CD4-positive, alpha-beta memory T cell (primary cell): ENCODE results near the gene GAP43. TPM values are rescaled to one million over a fixed set of nuclear protein-coding genes. Genes with fewer than 3 reads are reported as not detected.

Source experiments
- CTCF ChIA-PET: fragments of 350-600 bp; sonication (Branson Sonifier 250); formaldehyde crosslinking; loops from one replicate; lab custom pipeline; 2021; ENCODE audit warnings: inconsistent platforms; ENCODE audit not compliant: partially characterized antibody; lab: Charles Lee
- POLR2A ChIA-PET: fragments of 350-600 bp; sonication (Branson Sonifier 250); formaldehyde crosslinking; loops from one replicate; lab custom pipeline; 2021; ENCODE audit not compliant: partially characterized antibody; lab: Charles Lee
- DNase-seq, 5 donors: peaks; one replicate each; pipeline versions ENCODE4 v3.0.0 to v3.0.0-alpha.2; 2020 to 2022; ENCODE audit warnings: mixed read lengths in 1 of 5
- H3K27ac ChIP-seq: one replicate; pipeline ENCODE4 v1.7.0; 2013; ENCODE audit warnings: low read depth, low read length
- H3K27me3 ChIP-seq: 2 replicates; pipeline ENCODE4 v1.7.0; 2013; ENCODE audit warnings: mild to moderate bottlenecking, low read length, moderate library complexity; ENCODE audit not compliant: insufficient read depth
- H3K36me3 ChIP-seq: 2 replicates; pipeline ENCODE4 v1.7.0; 2013; ENCODE audit warnings: mild to moderate bottlenecking, low read length, moderate library complexity; ENCODE audit not compliant: insufficient read depth
- H3K4me1 ChIP-seq: 2 replicates; pipeline ENCODE4 v1.7.0; 2013; ENCODE audit warnings: mild to moderate bottlenecking, low read length, moderate library complexity; ENCODE audit not compliant: insufficient read depth
- H3K4me3 ChIP-seq, 2 donors: one replicate each; pipeline ENCODE4 v1.7.0; 2013; ENCODE audit warnings: low read length in 2 of 2, mild to moderate bottlenecking in 1 of 2
- H3K9me3 ChIP-seq, 2 donors: one replicate each; pipeline ENCODE4 v1.7.0; 2013; ENCODE audit warnings: low read length in 2 of 2, control low read depth in 1 of 2; ENCODE audit not compliant: control insufficient read depth in 1 of 2
- H3K27ac Mint-ChIP-seq, 7 donors: one replicate each; pipeline ENCODE4 v1.8.0; 2020 to 2021; ENCODE audit warnings: mixed read lengths in 7 of 7, mild to moderate bottlenecking in 6 of 7, inconsistent platforms in 3 of 7, moderate library complexity in 3 of 7
- H3K27me3 Mint-ChIP-seq, 2 donors: one replicate each; pipeline ENCODE4 v1.8.0; 2020 to 2021; ENCODE audit warnings: mixed read lengths in 2 of 2
- H3K36me3 Mint-ChIP-seq, 2 donors: one replicate each; pipeline ENCODE4 v1.8.0; 2020 to 2021; ENCODE audit warnings: mixed read lengths in 2 of 2, inconsistent platforms in 1 of 2, mild to moderate bottlenecking in 1 of 2
- H3K4me1 Mint-ChIP-seq, 4 donors: one replicate each; pipeline ENCODE4 v1.8.0; 2020 to 2021; ENCODE audit warnings: mixed read lengths in 4 of 4, mild to moderate bottlenecking in 1 of 4
- H3K4me3 Mint-ChIP-seq, 8 donors: one replicate each; pipeline ENCODE4 v1.8.0; 2020 to 2021; ENCODE audit warnings: mixed read lengths in 8 of 8, mild to moderate bottlenecking in 7 of 8, moderate library complexity in 6 of 8, inconsistent platforms in 3 of 8
- H3K9me3 Mint-ChIP-seq, 8 donors: one replicate each; pipeline ENCODE4 v1.8.0; 2020 to 2021; ENCODE audit warnings: mixed read lengths in 8 of 8, mild to moderate bottlenecking in 5 of 8, inconsistent platforms in 3 of 8, moderate library complexity in 1 of 8
- intact Hi-C: fragments of 100-400 bp; cut with micrococcal nuclease; formaldehyde crosslinking; loops from one replicate; pipeline ENCODE4 v1.15.1; 2023
- polyA plus RNA-seq, 2 donors: library from polyadenylated mRNA; unstranded; fragments of 300-500 nt; fragmentation: Illumina TruSeq; gene quantifications; one replicate each; pipeline ENCODE4 v1.2.3, GENCODE V29; 2021
- total RNA-seq, 2 experiments: library from RNA; stranded (reverse); gene quantifications; one replicate each; pipeline ENCODE4 v1.2.3, GENCODE V29; 2021

Gene GAP43
- total and polyA plus RNA-seq, 4 experiments from 2014 or later, result not detected

GRCh38 chr3:115708540-115708939, 85.2 kb downstream of the GAP43 start:
- Histone ChIP-seq H3K36me3 (no peaks in the 10 kb centered on the region), H3K4me1 (no peaks in the 10 kb centered on the region), H3K4me3 (no peak overlapping the region), H3K27me3 (no peaks in the 10 kb centered on the region), H3K27ac (no peak overlapping the region), H3K9me3 (no peaks in the 10 kb centered on the region)
- ChIA-PET POLR2A (no interaction called here), CTCF (interaction anchor here (0.8 kb wide), 1 partner anchor 10 kb away, joined by 3 read pairs; no protein-coding TSS in a partner anchor)
- intact Hi-C loops, result no loop called here
- no peaks in the 10 kb centered on the region for H3K9me3 Mint-ChIP-seq
- no peak overlapping the region for H3K4me3 Mint-ChIP-seq
- H3K4me1 Mint-ChIP-seq, result no peaks in the 10 kb centered on the region
- no peak overlapping the region for H3K27ac Mint-ChIP-seq
- DNase-seq, result no peak
- H3K36me3 Mint-ChIP-seq, result no peaks in the 10 kb centered on the region
- peaks cover 1 to 2% of the 10 kb centered on the region in 2 donors for H3K27me3 Mint-ChIP-seq

- Mint-ChIP-seq H3K9me3 (no peaks in the 10 kb centered on the region), H3K36me3 (no peaks in the 10 kb centered on the region), H3K4me1 (no peaks in the 10 kb centered on the region), H3K27ac (no peak overlapping the region), H3K27me3 (peaks cover 2 to 3% of the 10 kb centered on the region in 2 donors), H3K4me3 (no peak overlapping the region)
- POLR2A ChIA-PET, result no interaction called here
- H3K27me3 ChIP-seq, result no peaks in the 10 kb centered on the region
- no peak overlapping the region for H3K4me3 ChIP-seq
- CTCF ChIA-PET, result no interaction called here
- H3K4me1 ChIP-seq, result no peaks in the 10 kb centered on the region
- DNase-seq, result no peak
- intact Hi-C loops, result no loop called here
- no peak overlapping the region for H3K27ac ChIP-seq
- H3K36me3 ChIP-seq, result no peaks in the 10 kb centered on the region
- no peaks in the 10 kb centered on the region for H3K9me3 ChIP-seq
These were observed 85.8 kb downstream of the GAP43 start for GRCh38 chr3:115709093-115709492.

- no peaks in the 10 kb centered on the region for H3K9me3 ChIP-seq
- no peaks in the 10 kb centered on the region for H3K27me3 ChIP-seq
- no peaks in the 10 kb centered on the region for H3K4me1 ChIP-seq
- H3K36me3 ChIP-seq, result no peaks in the 10 kb centered on the region
- intact Hi-C loops, result no loop called here
- ChIA-PET CTCF (no interaction called here), POLR2A (no interaction called here)
- Mint-ChIP-seq H3K4me1 (no peaks in the 10 kb centered on the region), H3K27me3 (peaks cover 2 to 6% of the 10 kb centered on the region in 2 donors), H3K27ac (no peak overlapping the region), H3K36me3 (no peaks in the 10 kb centered on the region), H3K9me3 (no peaks in the 10 kb centered on the region), H3K4me3 (no peak overlapping the region)
- no peak overlapping the region for H3K4me3 ChIP-seq
- no peak overlapping the region for H3K27ac ChIP-seq
- no peak for DNase-seq
These were observed 86.6 kb downstream of the GAP43 start for GRCh38 chr3:115709931-115710330.

- H3K4me3 Mint-ChIP-seq, result no peak overlapping the region
- intact Hi-C loops, result no loop called here
- H3K27ac Mint-ChIP-seq, result no peak overlapping the region
- no peaks in the 10 kb centered on the region for H3K9me3 ChIP-seq
- no peaks in the 10 kb centered on the region for H3K4me1 Mint-ChIP-seq
- H3K36me3 Mint-ChIP-seq, result no peaks in the 10 kb centered on the region
- H3K27ac ChIP-seq, result no peak overlapping the region
- H3K27me3 Mint-ChIP-seq, result peaks cover 2 to 6% of the 10 kb centered on the region in 2 donors
- H3K36me3 ChIP-seq, result no peaks in the 10 kb centered on the region
- no peaks in the 10 kb centered on the region for H3K27me3 ChIP-seq
- H3K4me3 ChIP-seq, result no peak overlapping the region
- DNase-seq, result no peak
- no peaks in the 10 kb centered on the region for H3K9me3 Mint-ChIP-seq
- ChIA-PET POLR2A (no interaction called here), CTCF (no interaction called here)
- no peaks in the 10 kb centered on the region for H3K4me1 ChIP-seq
These were observed 87.5 kb downstream of the GAP43 start for GRCh38 chr3:115710799-115711198.

- Histone ChIP-seq H3K27ac (no peak overlapping the region), H3K27me3 (no peaks in the 10 kb centered on the region), H3K4me3 (no peak overlapping the region), H3K4me1 (no peaks in the 10 kb centered on the region), H3K9me3 (no peaks in the 10 kb centered on the region), H3K36me3 (no peaks in the 10 kb centered on the region)
- no peaks in the 10 kb centered on the region for H3K9me3 Mint-ChIP-seq
- intact Hi-C loops, result no loop called here
- H3K27me3 Mint-ChIP-seq, result peaks cover 2 to 6% of the 10 kb centered on the region in 2 donors
- ChIA-PET POLR2A (no interaction called here), CTCF (interaction anchor here (1.0 kb wide), 1 partner anchor 20 kb away, joined by 4 read pairs; no protein-coding TSS in a partner anchor)
- no peak for DNase-seq
- H3K4me3 Mint-ChIP-seq, result no peak overlapping the region
- no peaks in the 10 kb centered on the region for H3K36me3 Mint-ChIP-seq
- H3K27ac Mint-ChIP-seq, result no peak overlapping the region
- no peaks in the 10 kb centered on the region for H3K4me1 Mint-ChIP-seq
These were observed 89.6 kb downstream of the GAP43 start for GRCh38 chr3:115712871-115713270.

- no peak overlapping the region for H3K4me3 ChIP-seq
- H3K27ac Mint-ChIP-seq, result no peak overlapping the region
These were observed 90.0 kb downstream of the GAP43 start for GRCh38 chr3:115713284-115713683.

GRCh38 chr3:115715241-115715745, 92.0 kb downstream of the GAP43 start:
- no peaks in the 10 kb centered on the region for H3K9me3 ChIP-seq
- no peaks in the 10 kb centered on the region for H3K4me1 ChIP-seq
- Mint-ChIP-seq H3K27ac (no peak overlapping the region), H3K9me3 (no peaks in the 10 kb centered on the region), H3K4me3 (no peak overlapping the region), H3K27me3 (peaks cover 5 to 6% of the 10 kb centered on the region in 2 donors), H3K4me1 (no peaks in the 10 kb centered on the region), H3K36me3 (no peaks in the 10 kb centered on the region)
- intact Hi-C loops, result no loop called here
- H3K4me3 ChIP-seq, result no peak overlapping the region
- no peak for DNase-seq
- no peaks in the 10 kb centered on the region for H3K36me3 ChIP-seq
- ChIA-PET CTCF (no interaction called here), POLR2A (no interaction called here)
- H3K27me3 ChIP-seq, result no peaks in the 10 kb centered on the region
- H3K27ac ChIP-seq, result no peak overlapping the region

More at GRCh38 chr3:115713284-115713683, 90.0 kb downstream of the GAP43 start:
- no peaks in the 10 kb centered on the region for H3K36me3 Mint-ChIP-seq
- H3K9me3 ChIP-seq, result no peaks in the 10 kb centered on the region
- H3K36me3 ChIP-seq, result no peaks in the 10 kb centered on the region
- H3K27me3 ChIP-seq, result no peaks in the 10 kb centered on the region
- CTCF ChIA-PET, result interaction anchor here (1.0 kb wide), 1 partner anchor 20 kb away, joined by 4 read pairs; no protein-coding TSS in a partner anchor
- POLR2A ChIA-PET, result no interaction called here
- intact Hi-C loops, result no loop called here
- H3K9me3 Mint-ChIP-seq, result no peaks in the 10 kb centered on the region
- no peaks in the 10 kb centered on the region for H3K4me1 ChIP-seq
- H3K27me3 Mint-ChIP-seq, result peaks cover 2 to 6% of the 10 kb centered on the region in 2 donors
- DNase-seq, result no peak
- no peak overlapping the region for H3K4me3 Mint-ChIP-seq
- H3K4me1 Mint-ChIP-seq, result no peaks in the 10 kb centered on the region
- no peak overlapping the region for H3K27ac ChIP-seq
